ENCODE measurements around the gene EPS8. TPM values are rescaled to one million over a fixed set of nuclear protein-coding genes. Genes with fewer than 3 reads are reported as not detected.
A peak's percentile ranks its signal among the peaks of the same experiment; 100 is the strongest.

The EPS8 gene
- total and polyA plus RNA-seq, 2 experiments from 2014 or later = 43.1 to 83.2 TPM

- 89% methylated on average over 2 of the region's 2 CpGs for WGBS (ENCODE audit: low lambda C conversion rate, missing lambda C conversion rate)
- no peak overlapping the region for H2AFZ ChIP-seq
- no peaks in the 10 kb centered on the region for H3K36me3 ChIP-seq (replicated peaks; ENCODE audit: insufficient read depth, low read depth)
- peaks cover 10% of the 10 kb centered on the region for H3K4me1 ChIP-seq (ENCODE audit: insufficient read depth)
- no peaks in the 10 kb centered on the region for H3K27me3 ChIP-seq
- H4K20me1 ChIP-seq (ENCODE audit: insufficient read depth, poor library complexity, severe bottlenecking) = no peaks in the 10 kb centered on the region
- no peaks in the 10 kb centered on the region for H3K79me2 ChIP-seq
- H3K27ac ChIP-seq = peak overlapping the region; percentile 18
- no peaks in the 10 kb centered on the region for H3K9me2 ChIP-seq (replicated peaks; ENCODE audit: insufficient read depth)
- no peak for DNase-seq (ENCODE audit: low spot score)
- no peaks in the 10 kb centered on the region for H3K9me3 ChIP-seq (ENCODE audit: low read depth)
- no peak overlapping the region for H3K4me3 ChIP-seq
- TF ChIP-seq CTCF (IDR thresholded peaks at IDR 0.05; ENCODE audit: poor library complexity) (no peak), EZH2 (IDR thresholded peaks at IDR 0.05; ENCODE audit: borderline replicate concordance) (no peak), EZH2phosphoT487 (IDR thresholded peaks at IDR 0.05; ENCODE audit: low read depth, severe bottlenecking, unreplicated experiment) (no peak)
- H3K4me2 ChIP-seq = peak overlapping the region; percentile 44
These were observed 19.1 kb upstream of the EPS8 start for GRCh38 chr12:15808250-15808649.

GRCh38 chr12:15806826-15807225 lies 17.6 kb upstream of the EPS8 start:
- no peak overlapping the region for H3K4me3 ChIP-seq
- DNase-seq (ENCODE audit: low spot score) = no peak
- WGBS (ENCODE audit: low lambda C conversion rate, missing lambda C conversion rate) = 100% methylated on average over 1 of the region's 1 CpG

GRCh38 chr12:15801770-15802744 lies 12.9 kb upstream of the EPS8 start:
- Histone ChIP-seq H3K4me1 (ENCODE audit: insufficient read depth) (peaks cover 13% of the 10 kb centered on the region), H4K20me1 (ENCODE audit: insufficient read depth, poor library complexity, severe bottlenecking) (no peaks in the 10 kb centered on the region), H3K4me2 (no peak overlapping the region), H3K9me3 (ENCODE audit: low read depth) (no peaks in the 10 kb centered on the region), H2AFZ (no peak overlapping the region), H3K36me3 (replicated peaks; ENCODE audit: insufficient read depth, low read depth) (no peaks in the 10 kb centered on the region), H3K27ac (no peak overlapping the region), H3K27me3 (no peaks in the 10 kb centered on the region), H3K4me3 (no peak overlapping the region), H3K79me2 (no peaks in the 10 kb centered on the region), H3K9me2 (replicated peaks; ENCODE audit: insufficient read depth) (no peaks in the 10 kb centered on the region)
- no peak for TF ChIP-seq CTCF (IDR thresholded peaks at IDR 0.05; ENCODE audit: poor library complexity)
- TF ChIP-seq EZH2 (IDR thresholded peaks at IDR 0.05; ENCODE audit: borderline replicate concordance) = no peak
- no peak for TF ChIP-seq EZH2phosphoT487 (IDR thresholded peaks at IDR 0.05; ENCODE audit: low read depth, severe bottlenecking, unreplicated experiment)
- no peak for DNase-seq (ENCODE audit: low spot score)
- 80% methylated on average over 6 of the region's 6 CpGs for WGBS (ENCODE audit: low lambda C conversion rate, missing lambda C conversion rate)

More at GRCh38 chr12:15806826-15807225, 17.6 kb upstream of the EPS8 start:
- peaks cover 4% of the 10 kb centered on the region for H3K4me1 ChIP-seq (ENCODE audit: insufficient read depth)
- no peaks in the 10 kb centered on the region for H3K9me2 ChIP-seq (replicated peaks; ENCODE audit: insufficient read depth)
- no peaks in the 10 kb centered on the region for H4K20me1 ChIP-seq (ENCODE audit: insufficient read depth, poor library complexity, severe bottlenecking)
- TF ChIP-seq EZH2 (IDR thresholded peaks at IDR 0.05; ENCODE audit: borderline replicate concordance) (no peak), CTCF (IDR thresholded peaks at IDR 0.05; ENCODE audit: poor library complexity) (no peak), EZH2phosphoT487 (IDR thresholded peaks at IDR 0.05; ENCODE audit: low read depth, severe bottlenecking, unreplicated experiment) (no peak)
- H3K27ac ChIP-seq = no peak overlapping the region
- H3K27me3 ChIP-seq = no peaks in the 10 kb centered on the region
- no peaks in the 10 kb centered on the region for H3K9me3 ChIP-seq (ENCODE audit: low read depth)
- no peaks in the 10 kb centered on the region for H3K36me3 ChIP-seq (replicated peaks; ENCODE audit: insufficient read depth, low read depth)
- no peaks in the 10 kb centered on the region for H3K79me2 ChIP-seq
- no peak overlapping the region for H2AFZ ChIP-seq
- no peak overlapping the region for H3K4me2 ChIP-seq
